ENCODE measurements around the gene GNL2. TPM values are rescaled to one million over a fixed set of nuclear protein-coding genes. Genes with fewer than 3 reads are reported as not detected.
"Not testable (repeated sequence)": the region's sequence is repeated elsewhere in the genome, so short reads cannot be mapped to it uniquely, and the experiment has no call there.

The GNL2 gene
- total and polyA plus RNA-seq, 10 of the 15 experiments (the other 5 are each of a cell fraction or from before 2014, with no cell fraction given), result 64.2 to 167 (median 88.2) TPM

- TF ChIP-seq ZBTB4 (CRISPR knock-in tag; IDR thresholded peaks at IDR 0.05) (no peak), ZNF687 (IDR thresholded peaks at IDR 0.05) (no peak)
Measured at GRCh38 chr1:37588939-37589338, 6.8 kb downstream of the GNL2 start (continued).

- H3K27me3 ChIP-seq (replicated peaks in 1 of 2; ENCODE audit: control insufficient read depth in 2 of 2, insufficient read depth in 2 of 2, low read length in 1 of 2); SMC1A ChIA-PET (ENCODE audit: uncharacterized antibody, unreplicated experiment); DNase-seq (ENCODE audit: low read depth, low spot score); H3K4me3 ChIP-seq; FAIRE-seq; H4K20me1 ChIP-seq (ENCODE audit: control insufficient read depth, insufficient read depth); H3K9ac ChIP-seq (ENCODE audit: control insufficient read depth, insufficient read depth, low read length); RAD21 ChIA-PET (ENCODE audit: unreplicated experiment); intact Hi-C loops (cut with micrococcal nuclease; ENCODE audit: unreplicated experiment); H3K27ac ChIP-seq (ENCODE audit: control insufficient read depth, insufficient read depth); H3K4me1 ChIP-seq (ENCODE audit: control insufficient read depth, insufficient read depth, low read length); H3K79me2 ChIP-seq (ENCODE audit: control insufficient read depth, insufficient read depth, low read length); BruUV-seq (replicated peaks); POLR2A ChIA-PET; H2AFZ ChIP-seq (ENCODE audit: control insufficient read depth, low read depth, low read length); ATAC-seq; H3K9me3 ChIP-seq (replicated peaks; ENCODE audit: control insufficient read depth, insufficient read depth, low read length); H3K4me2 ChIP-seq (ENCODE audit: control insufficient read depth, insufficient read depth): not testable (repeated sequence)
- CTCF ChIA-PET, result interaction anchor here (2.0 kb wide), 1 partner anchor 19 kb away, joined by 11 read pairs; no protein-coding TSS in a partner anchor
- H3K36me3 ChIP-seq (ENCODE audit: control insufficient read depth in 2 of 2, insufficient read depth in 2 of 2, low read length in 1 of 2), result peaks cover 3 to 22% of the 10 kb centered on the region in 2 experiments
- in situ Hi-C loops (cut with MboI), result loop anchor here (25.0 kb wide), 1 partner anchor 403 kb away; the partner anchor contains the start of gene SF3A3
- WGBS (ENCODE audit: insufficient coverage, insufficient replicate concordance, low lambda C conversion rate, missing lambda C conversion rate), result 81% methylated on average over 4 of the region's 4 CpGs
Measured at GRCh38 chr1:37584544-37584943, 11.2 kb downstream of the GNL2 start.
